NOMO-1 (cell line): ENCODE results near the gene FMN2.
"Not testable (repeated sequence)": the region's sequence is repeated elsewhere in the genome, so short reads cannot be mapped to it uniquely, and the experiment has no call there.

Experiments
- DNase-seq, 2 experiments: peaks; one replicate each; lab custom pipeline; 2025; ENCODE audit not compliant: unreplicated experiment in 2 of 2; lab: John Stamatoyannopoulos, UW

Gene FMN2

DNA sequence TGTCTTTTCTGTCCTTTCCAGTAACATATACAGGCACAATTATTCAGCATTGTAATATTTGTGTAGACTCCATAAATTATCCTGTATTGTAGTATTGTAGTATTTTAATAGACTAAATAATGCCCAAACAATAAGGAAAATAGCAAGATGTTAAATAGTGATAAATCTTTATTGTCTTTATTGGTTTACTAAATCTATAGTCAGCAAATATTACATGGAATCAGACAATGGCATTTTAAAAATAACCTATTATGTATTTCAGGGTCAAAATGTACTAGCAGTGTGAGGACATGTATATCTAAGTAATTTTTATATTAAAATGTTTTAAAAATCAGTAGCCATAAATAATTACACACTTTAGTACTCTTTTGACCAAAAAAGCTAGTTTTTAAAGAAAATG is 317.9 kb downstream of the FMN2 start:
- DNase-seq: no peak

- DNase-seq: no peak
These were observed 322.0 kb downstream of the FMN2 start for GRCh38 chr1:240413732-240414131.

GRCh38 chr1:240414237-240414636 is 322.6 kb downstream of the FMN2 start:
- DNase-seq: no peak

DNA sequence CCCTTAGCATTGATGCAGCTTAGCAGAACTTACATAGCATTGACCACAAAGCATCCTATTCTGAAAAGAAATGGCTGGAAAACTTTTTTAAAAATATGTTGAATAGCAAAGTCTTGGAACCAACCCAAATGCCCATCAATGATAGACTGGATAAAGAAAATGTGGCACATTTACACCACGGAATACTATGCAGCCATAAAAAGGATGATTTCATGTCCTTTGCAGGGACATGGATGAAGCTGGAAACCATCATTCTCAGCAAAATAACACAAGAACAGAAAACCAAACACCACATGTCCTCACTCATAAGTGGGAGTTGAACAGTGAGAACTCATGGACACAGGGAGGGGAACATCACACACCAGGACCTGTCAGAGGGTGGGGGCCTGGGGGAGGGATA is 323.3 kb downstream of the FMN2 start:
- DNase-seq: not testable (repeated sequence)

- no peak for DNase-seq
These were observed 323.8 kb downstream of the FMN2 start for GRCh38 chr1:240415532-240415931.

GRCh38 chr1:240417317-240417716 is 325.6 kb downstream of the FMN2 start:
- no peak for DNase-seq

GRCh38 chr1:240420766-240421165 is 329.1 kb downstream of the FMN2 start:
- DNase-seq: no peak

GRCh38 chr1:240423246-240423924 is 331.7 kb downstream of the FMN2 start:
- DNase-seq: no peak

DNA sequence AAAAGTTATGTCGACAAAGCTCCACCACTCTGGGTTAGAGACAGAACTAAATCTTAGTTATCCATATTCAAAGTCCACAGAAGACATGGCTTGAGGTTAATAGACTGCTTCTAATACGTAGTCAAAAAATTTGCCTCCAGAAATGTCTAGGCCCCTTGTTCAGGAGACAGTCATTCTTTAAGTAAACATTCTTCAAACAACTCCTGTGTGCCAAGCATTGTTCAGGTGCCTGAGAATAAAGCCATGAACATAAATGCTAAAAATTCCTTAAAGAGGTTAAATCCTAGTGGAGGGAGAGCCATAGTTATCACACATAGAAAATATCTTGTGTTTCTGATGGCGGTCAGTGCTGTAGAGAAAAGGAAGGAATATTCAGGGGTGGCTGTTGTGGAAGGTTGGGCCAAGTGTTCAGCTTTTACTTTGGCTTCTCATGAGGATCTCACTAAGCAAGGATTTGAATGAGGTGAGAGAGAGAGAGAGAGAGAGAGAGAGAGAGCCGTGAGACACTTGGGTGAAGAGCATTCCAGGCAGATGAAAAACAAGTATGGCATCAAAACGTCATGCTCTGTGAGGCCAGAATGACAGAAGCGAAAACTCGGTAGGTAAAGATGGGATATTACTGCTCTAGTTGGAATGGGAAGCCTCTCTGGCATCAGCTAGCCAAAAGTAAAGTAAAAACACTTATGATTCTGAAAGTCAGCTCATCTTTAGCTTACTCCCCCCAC is 333.2 kb downstream of the FMN2 start:
- no peak for DNase-seq

DNA sequence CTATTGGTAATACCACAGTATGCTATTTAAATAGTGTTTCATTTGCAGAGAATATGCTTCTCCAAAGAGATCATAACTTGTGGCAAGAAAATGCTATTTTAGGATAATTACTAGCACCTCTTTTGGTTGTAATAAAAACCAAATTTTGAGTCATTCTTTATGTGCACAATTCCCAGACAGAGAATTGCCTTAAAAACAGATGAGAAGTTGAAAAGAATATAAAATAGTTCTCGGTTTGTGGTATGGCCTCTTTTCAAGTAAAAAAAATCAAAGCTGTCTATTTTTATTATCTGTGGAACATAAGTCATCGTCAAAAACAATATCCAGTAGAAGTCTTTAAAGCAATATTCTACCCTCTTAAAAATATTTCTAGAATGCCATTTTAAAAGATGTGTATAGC is 334.4 kb downstream of the FMN2 start:
- no peak for DNase-seq

DNA sequence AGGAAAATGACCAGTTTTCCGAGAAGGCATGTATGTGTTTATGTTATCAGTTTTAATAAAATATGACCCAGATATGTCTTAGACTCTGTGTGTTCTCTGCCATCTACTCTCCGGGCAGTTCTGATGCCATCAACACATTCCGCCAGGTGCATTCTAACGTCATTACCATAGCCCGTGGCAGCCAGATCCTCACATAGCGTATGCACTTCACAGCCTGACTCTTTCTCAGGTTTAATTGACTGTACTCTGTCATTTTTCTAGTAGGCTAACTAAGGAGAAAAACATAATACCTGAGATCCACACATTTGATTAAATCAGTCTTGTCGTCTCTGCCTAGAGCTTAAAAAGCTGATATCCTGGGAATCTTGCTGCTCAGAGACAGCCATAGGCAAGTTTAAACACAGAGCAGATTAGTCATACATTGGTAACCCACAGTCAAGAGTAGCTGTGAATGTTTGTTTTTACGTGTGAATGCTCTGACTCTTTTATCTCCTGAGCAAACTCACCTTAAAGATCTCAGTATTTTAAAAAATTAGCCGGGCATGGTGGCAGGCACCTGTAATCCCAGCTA is 344.4 kb downstream of the FMN2 start:
- no peak for DNase-seq

DNA sequence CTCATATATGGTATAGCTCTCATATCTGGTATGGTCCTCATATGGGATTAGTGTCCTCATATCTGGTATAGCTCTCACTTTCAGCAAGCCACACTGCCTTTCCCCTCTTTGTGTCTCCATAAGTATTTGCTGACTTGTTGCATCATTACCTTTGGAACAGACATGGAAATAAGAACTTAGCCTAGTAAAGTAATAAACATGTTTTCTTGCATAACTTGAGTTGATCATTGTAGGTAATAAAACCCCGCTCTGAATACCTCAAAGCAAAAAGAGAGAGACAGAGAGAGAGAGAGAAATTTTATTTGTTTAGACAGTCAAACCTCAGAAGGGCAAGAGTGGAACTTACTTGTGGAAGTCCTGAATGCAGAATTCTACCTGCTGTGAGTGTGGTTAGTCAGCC is 350.0 kb downstream of the FMN2 start:
- no peak for DNase-seq

DNA sequence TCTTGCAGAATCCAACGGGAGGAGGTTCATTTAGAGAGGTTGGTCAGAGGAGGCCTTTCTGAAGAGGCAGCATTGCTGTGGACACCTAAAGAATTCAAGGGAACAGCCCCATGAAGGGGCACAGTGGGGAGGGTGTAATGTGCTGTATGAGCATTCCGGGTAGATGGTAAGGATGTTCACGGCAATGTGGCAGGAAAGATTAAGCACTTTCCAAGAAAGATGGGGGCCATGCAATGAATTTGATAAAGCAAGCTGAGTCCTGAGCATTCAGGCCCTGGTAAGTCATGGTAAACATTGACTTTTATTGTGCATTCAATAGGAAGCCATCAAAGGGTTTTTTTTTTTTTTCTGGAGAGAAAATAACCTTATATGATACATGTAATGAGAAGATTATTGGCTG is 353.7 kb downstream of the FMN2 start:
- no peak for DNase-seq

GRCh38 chr1:240455228-240455821 is 363.6 kb downstream of the FMN2 start:
- DNase-seq: no peak

- DNase-seq: no peak
These were observed 365.5 kb downstream of the FMN2 start for GRCh38 chr1:240457203-240457602.

- DNase-seq: no peak
These were observed 370.6 kb downstream of the FMN2 start for GRCh38 chr1:240462277-240462676.

- DNase-seq: no peak
These were observed 371.2 kb downstream of the FMN2 start for GRCh38 chr1:240462766-240463395.

- DNase-seq: no peak
These were observed 372.4 kb downstream of the FMN2 start for GRCh38 chr1:240464099-240464498.

DNA sequence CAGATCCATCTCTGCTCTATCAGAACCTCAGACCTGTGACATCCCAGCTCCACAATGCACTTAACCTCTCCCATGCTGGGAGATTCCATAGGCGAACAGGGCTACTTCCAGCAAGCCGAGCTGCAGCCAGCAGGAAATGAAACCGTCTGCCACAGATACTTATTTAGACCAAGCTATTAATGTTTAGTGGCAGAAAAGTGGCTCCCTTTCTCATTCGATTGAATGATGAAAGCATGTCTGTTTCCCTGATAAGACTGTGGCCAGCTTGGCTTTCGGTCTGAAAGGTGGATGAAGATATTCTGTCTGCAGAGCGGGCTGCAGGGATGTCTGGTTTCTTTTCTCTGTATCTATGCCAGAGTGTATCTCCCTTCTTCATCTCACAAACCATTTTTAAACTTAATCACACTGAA is 373.9 kb downstream of the FMN2 start:
- no peak for DNase-seq

GRCh38 chr1:240466509-240466908 is 374.8 kb downstream of the FMN2 start:
- no peak for DNase-seq

DNA sequence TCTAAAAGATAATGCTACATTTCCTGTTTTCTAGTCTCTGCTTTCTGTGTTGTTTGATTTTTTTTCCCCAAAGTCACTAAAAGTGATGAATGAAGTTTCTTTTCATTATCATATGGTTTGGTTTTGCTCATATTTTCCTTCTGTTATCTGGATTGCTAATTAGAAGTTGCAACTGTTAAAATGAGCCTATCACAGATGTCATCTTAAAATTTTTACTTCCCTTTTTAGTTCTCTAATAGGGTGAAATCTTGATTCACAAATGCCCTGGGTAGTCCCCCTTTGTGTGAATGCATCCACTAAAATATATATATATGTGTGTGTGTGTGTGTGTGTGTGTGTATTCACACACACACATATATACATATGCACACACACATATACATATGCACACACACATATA is 376.2 kb downstream of the FMN2 start:
- no peak for DNase-seq
